Neuronal stem cell (in vitro differentiated cells): Measurements from ENCODE around the gene ARHGAP22.

Source experiments
- DNase-seq: peaks from one replicate; pipeline ENCODE4 v3.0.0-alpha.2; 2013; ENCODE audit warnings: low spot score
- H2AFZ ChIP-seq: one replicate; pipeline ENCODE4 v1.6.1; 2013; ENCODE audit warnings: mild to moderate bottlenecking, low read length, inconsistent platforms
- H2AK5ac ChIP-seq: 2 replicates; pipeline ENCODE4 v1.6.1; 2013; ENCODE audit warnings: low read depth, mild to moderate bottlenecking, inconsistent platforms, low read length, moderate library complexity, mixed read lengths
- H2BK120ac ChIP-seq: 2 replicates; pipeline ENCODE4 v1.6.1; 2013; ENCODE audit warnings: low read depth, mild to moderate bottlenecking, inconsistent platforms, low read length, moderate library complexity, mixed read lengths
- H2BK12ac ChIP-seq: one replicate; pipeline ENCODE4 v1.6.1; 2013; ENCODE audit warnings: low read length, inconsistent platforms
- H2BK15ac ChIP-seq: 2 replicates; pipeline ENCODE4 v1.6.1; 2013; ENCODE audit warnings: mild to moderate bottlenecking, low read length, inconsistent platforms, mixed read lengths
- H2BK5ac ChIP-seq: one replicate; pipeline ENCODE4 v1.6.1; 2013; ENCODE audit warnings: inconsistent platforms, mild to moderate bottlenecking, low read length, moderate library complexity
- H3K14ac ChIP-seq: one replicate; pipeline ENCODE4 v1.6.1; 2013; ENCODE audit warnings: low read length, inconsistent platforms
- H3K18ac ChIP-seq: 2 replicates; pipeline ENCODE4 v1.6.1; 2013; ENCODE audit warnings: low read length, inconsistent platforms
- H3K23ac ChIP-seq: 2 replicates; pipeline ENCODE4 v1.6.1; 2013; ENCODE audit warnings: low read depth, mild to moderate bottlenecking, mixed read lengths, low read length, inconsistent platforms; ENCODE audit not compliant: poor library complexity
- H3K27ac ChIP-seq: replicated peaks from 3 replicates; pipeline ENCODE4 v1.5.1; 2013; ENCODE audit warnings: low read length, inconsistent platforms
- H3K27me3 ChIP-seq, 3 experiments: 2 replicates each; pipeline ENCODE4 v1.6.1; 2013; ENCODE audit warnings: low read length in 3 of 3, mild to moderate bottlenecking in 2 of 3, inconsistent platforms in 1 of 3, low read depth in 1 of 3, mixed read lengths in 1 of 3, moderate library complexity in 1 of 3; ENCODE audit not compliant: control insufficient read depth in 3 of 3, insufficient read depth in 3 of 3
- H3K36me3 ChIP-seq, 2 donors: replicated peaks in 1 of 2; 2 replicates each; pipeline ENCODE4 v1.6.1; 2013; ENCODE audit warnings: low read length in 2 of 2; ENCODE audit not compliant: control insufficient read depth in 2 of 2, insufficient read depth in 2 of 2
- H3K4ac ChIP-seq: 2 replicates; pipeline ENCODE4 v1.6.1; 2013; ENCODE audit warnings: inconsistent platforms, mild to moderate bottlenecking, low read length, moderate library complexity
- H3K4me1 ChIP-seq, 2 donors: 1 replicate in 1 of 2; 2 replicates in 1 of 2; pipeline ENCODE4 v1.6.1; 2013; ENCODE audit warnings: low read length in 2 of 2, low read depth in 1 of 2; ENCODE audit not compliant: control insufficient read depth in 2 of 2, insufficient read depth in 1 of 2
- H3K4me2 ChIP-seq: one replicate; pipeline ENCODE4 v1.6.1; 2013; ENCODE audit warnings: mild to moderate bottlenecking, low read length, inconsistent platforms; ENCODE audit not compliant: insufficient read depth, poor library complexity, severe bottlenecking
- H3K4me3 ChIP-seq, 2 donors: 2 replicates each; pipeline ENCODE4 v1.5.1; 2013; ENCODE audit warnings: low read length in 2 of 2, mild to moderate bottlenecking in 2 of 2, inconsistent platforms in 1 of 2, moderate library complexity in 1 of 2
- H3K79me1 ChIP-seq: one replicate; pipeline ENCODE4 v1.6.1; 2013; ENCODE audit warnings: low read depth, mild to moderate bottlenecking, inconsistent platforms, low read length, moderate library complexity
- H3K9ac ChIP-seq: one replicate; pipeline ENCODE4 v1.6.1; 2013; ENCODE audit warnings: mild to moderate bottlenecking, low read depth, low read length, inconsistent platforms; ENCODE audit not compliant: poor library complexity
- H3K9me3 ChIP-seq, 2 donors: replicated peaks in 1 of 2; 2 replicates each; pipeline versions ENCODE3 to v1.6.1; 2013; ENCODE audit warnings: low read length in 2 of 2, mild to moderate bottlenecking in 2 of 2, inconsistent platforms in 1 of 2, low read depth in 1 of 2, mixed read lengths in 1 of 2, moderate library complexity in 1 of 2; ENCODE audit not compliant: control insufficient read depth in 2 of 2, insufficient read depth in 1 of 2
- H4K8ac ChIP-seq: one replicate; pipeline ENCODE4 v1.6.1; 2013; ENCODE audit warnings: low read depth, mild to moderate bottlenecking, inconsistent platforms, low read length, moderate library complexity
- H4K91ac ChIP-seq: one replicate; pipeline ENCODE4 v1.6.1; 2013; ENCODE audit warnings: low read length, low read depth, mild to moderate bottlenecking, inconsistent platforms; ENCODE audit not compliant: poor library complexity
- WGBS, 2 donors: extraction: QIAGEN DNeasy Blood & Tissue Kit; methylation state at CpG; one replicate each; pipeline ENCODE4 v1.1.7; 2013; ENCODE audit warnings: missing lambda C conversion rate in 2 of 2, mixed read lengths in 1 of 2; ENCODE audit not compliant: insufficient read length in 2 of 2, insufficient replicate concordance in 1 of 2; ENCODE audit errors: extremely low coverage in 2 of 2; 5-methylcytosine and 5-hydroxymethylcytosine counted together

Gene ARHGAP22

DNA sequence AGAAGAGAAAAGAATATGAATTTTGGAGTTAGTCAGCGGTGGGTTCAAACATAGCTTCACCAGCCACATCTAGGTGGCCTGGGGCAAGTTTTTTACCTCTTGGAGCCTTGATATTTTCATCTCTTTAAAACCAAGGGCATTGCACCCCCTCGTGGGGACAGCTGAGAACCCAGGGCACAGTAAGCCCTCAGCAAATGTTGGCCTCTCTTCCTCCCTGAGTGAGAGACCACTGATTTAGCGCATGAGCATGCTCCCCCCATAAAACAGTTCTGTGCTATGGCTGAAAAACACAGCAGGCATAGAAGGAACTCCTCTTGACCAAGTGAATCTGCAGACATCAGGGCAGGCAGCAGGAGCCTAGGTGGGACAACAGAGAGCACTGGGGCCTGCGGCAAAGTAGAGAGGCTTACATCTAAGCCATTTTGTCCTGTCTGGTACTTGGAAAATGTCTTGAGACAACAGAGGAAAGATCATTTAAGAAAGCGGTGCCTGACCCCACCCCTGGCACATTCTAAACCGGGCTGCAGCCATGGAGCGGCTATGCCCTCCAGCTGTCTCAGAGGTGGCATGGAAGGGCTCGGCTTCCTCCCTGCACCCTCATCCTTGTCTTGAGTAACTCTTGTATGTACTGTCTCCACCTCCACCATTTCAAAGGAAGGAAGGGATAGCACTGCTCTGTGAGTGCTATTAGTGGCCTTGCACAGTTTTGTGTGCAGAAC, 94.7 kb downstream of the ARHGAP22 start:
- no peak overlapping the region for H2AFZ ChIP-seq
- H2BK5ac ChIP-seq, result no peak overlapping the region
- no peak overlapping the region for H3K27ac ChIP-seq
- no peaks in the 10 kb centered on the region for H3K79me1 ChIP-seq
- H2BK12ac ChIP-seq, result no peak overlapping the region
- H3K23ac ChIP-seq, result no peak overlapping the region
- H3K36me3 ChIP-seq, result no peaks in the 10 kb centered on the region
- H3K9ac ChIP-seq, result no peak overlapping the region
- no peak overlapping the region for H2BK120ac ChIP-seq
- peaks cover 0 to 7% of the 10 kb centered on the region in 2 donors for H3K4me1 ChIP-seq
- H3K9me3 ChIP-seq, result peaks cover 0 to 3% of the 10 kb centered on the region in 2 donors
- H2BK15ac ChIP-seq, result no peak overlapping the region
- H3K27me3 ChIP-seq, result no peaks in the 10 kb centered on the region
- no peak overlapping the region for H3K14ac ChIP-seq
- H4K8ac ChIP-seq, result no peak overlapping the region
- no peak for DNase-seq
- no peak overlapping the region for H3K4me3 ChIP-seq
- H3K4me2 ChIP-seq, result no peak overlapping the region
- no peak overlapping the region for H2AK5ac ChIP-seq
- H4K91ac ChIP-seq, result no peak overlapping the region
- H3K18ac ChIP-seq, result no peak overlapping the region
- WGBS, 2 donors, result no CpG with 5 or more reads among the region's 8 CpGs
- H3K4ac ChIP-seq, result no peak overlapping the region

- no peak overlapping the region for H3K23ac ChIP-seq
- no peak overlapping the region for H3K27ac ChIP-seq
- H3K4ac ChIP-seq, result no peak overlapping the region
- no peak for DNase-seq
- peak overlapping the region; percentile 25 for H4K91ac ChIP-seq
- H2BK5ac ChIP-seq, result no peak overlapping the region
- peaks cover 0 to 3% of the 10 kb centered on the region in 2 donors for H3K9me3 ChIP-seq
- H2BK12ac ChIP-seq, result no peak overlapping the region
- no peak overlapping the region for H3K9ac ChIP-seq
- H3K27me3 ChIP-seq, result no peaks in the 10 kb centered on the region
- WGBS, 2 donors, result no CpG with 5 or more reads among the region's 17 CpGs
- H3K4me2 ChIP-seq, result no peak overlapping the region
- H3K36me3 ChIP-seq, result no peaks in the 10 kb centered on the region
- H2AK5ac ChIP-seq, result peak overlapping the region; percentile 24
- H2AFZ ChIP-seq, result no peak overlapping the region
- no peak overlapping the region for H2BK120ac ChIP-seq
- H3K18ac ChIP-seq, result peak overlapping the region; percentile 60
- no peak overlapping the region for H4K8ac ChIP-seq
- H3K4me1 ChIP-seq, result peaks cover 0 to 7% of the 10 kb centered on the region in 2 donors
- no peak overlapping the region for H3K4me3 ChIP-seq
- H3K79me1 ChIP-seq, result no peaks in the 10 kb centered on the region
- H2BK15ac ChIP-seq, result no peak overlapping the region
- H3K14ac ChIP-seq, result peak overlapping the region; percentile 66
These were observed 95.8 kb downstream of the ARHGAP22 start for GRCh38 chr10:48508791-48509772.

GRCh38 chr10:48507933-48508790, 96.7 kb downstream of the ARHGAP22 start:
- no peak overlapping the region for H2BK5ac ChIP-seq
- no peaks in the 10 kb centered on the region for H3K79me1 ChIP-seq
- DNase-seq, result no peak
- no peaks in the 10 kb centered on the region for H3K36me3 ChIP-seq
- peak overlapping the region; percentile 24 for H2AK5ac ChIP-seq
- H3K4me1 ChIP-seq, result peaks cover 0 to 7% of the 10 kb centered on the region in 2 donors
- no peak overlapping the region for H3K9ac ChIP-seq
- H3K4ac ChIP-seq, result no peak overlapping the region
- H3K4me2 ChIP-seq, result no peak overlapping the region
- no peak overlapping the region for H3K4me3 ChIP-seq
- no peak overlapping the region for H3K14ac ChIP-seq
- no peak overlapping the region for H3K27ac ChIP-seq
- no peak overlapping the region for H3K23ac ChIP-seq
- WGBS, 2 donors, result no CpG with 5 or more reads among the region's 7 CpGs
- H3K9me3 ChIP-seq, result peaks cover 0 to under 1% of the 10 kb centered on the region in 2 donors
- H3K18ac ChIP-seq, result no peak overlapping the region
- H2BK120ac ChIP-seq, result no peak overlapping the region
- no peak overlapping the region for H4K91ac ChIP-seq
- H2BK15ac ChIP-seq, result no peak overlapping the region
- H2AFZ ChIP-seq, result no peak overlapping the region
- no peaks in the 10 kb centered on the region for H3K27me3 ChIP-seq
- H2BK12ac ChIP-seq, result no peak overlapping the region
- H4K8ac ChIP-seq, result no peak overlapping the region
